ENCODE results near the gene PRKAR2B.
"Not testable (repeated sequence)": the region's sequence is repeated elsewhere in the genome, so short reads cannot be mapped to it uniquely, and the experiment has no call there.

PRKAR2B gene

DNA sequence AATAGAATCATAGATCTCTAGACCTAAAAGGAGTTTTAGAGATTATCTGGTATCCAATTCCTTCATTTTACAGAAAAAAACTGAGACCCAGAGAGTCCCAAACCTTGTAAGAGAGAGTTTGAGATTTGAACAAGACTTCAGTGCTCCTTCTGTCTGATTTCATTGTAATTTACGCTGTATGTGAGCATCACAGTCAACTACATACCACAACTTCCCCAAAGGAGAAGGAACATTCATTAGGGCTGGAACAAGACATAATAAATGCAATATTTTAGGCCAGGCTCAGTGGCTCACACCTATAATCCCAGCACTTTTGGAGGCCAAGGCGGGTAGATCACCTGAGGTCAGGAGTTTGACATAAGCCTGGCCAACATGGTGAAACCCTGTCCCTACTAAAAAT is 17.3 kb upstream of the PRKAR2B start:
- no peak for DNase-seq (ENCODE audit: low spot score)

DNA sequence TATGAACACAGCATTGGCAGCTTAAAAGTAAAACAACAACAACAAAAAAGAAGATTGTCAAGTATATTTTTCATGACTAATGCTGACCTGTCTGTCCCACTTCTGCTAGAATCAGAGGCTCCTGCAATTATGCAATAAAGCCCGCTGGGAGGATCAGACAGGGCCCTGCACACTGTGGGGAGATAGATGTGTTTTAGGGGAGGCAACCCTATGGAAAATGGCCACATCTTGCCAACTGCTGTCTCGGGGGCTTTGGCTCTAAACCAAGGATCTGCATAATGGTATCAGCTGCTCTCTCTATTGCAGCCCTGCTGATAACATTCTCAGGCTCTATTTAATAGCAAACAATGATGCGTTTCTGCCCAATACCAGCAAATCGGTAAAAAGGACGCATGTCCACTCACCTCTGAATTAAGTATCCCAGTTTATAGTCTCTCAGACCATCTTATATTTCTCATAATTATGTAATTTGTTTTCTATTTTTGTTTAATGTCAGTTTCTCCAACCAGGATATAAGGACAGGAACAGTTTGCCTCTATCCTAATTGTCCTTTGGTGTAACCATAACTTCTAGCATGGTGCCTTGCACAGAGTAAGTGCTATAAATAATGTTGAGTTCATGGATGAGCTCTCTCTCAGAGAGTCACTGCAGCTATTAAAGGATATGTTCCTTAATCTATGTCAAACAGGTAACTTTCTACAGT is 15.3 kb upstream of the PRKAR2B start:
- DNase-seq (ENCODE audit: low spot score) = no peak

DNA sequence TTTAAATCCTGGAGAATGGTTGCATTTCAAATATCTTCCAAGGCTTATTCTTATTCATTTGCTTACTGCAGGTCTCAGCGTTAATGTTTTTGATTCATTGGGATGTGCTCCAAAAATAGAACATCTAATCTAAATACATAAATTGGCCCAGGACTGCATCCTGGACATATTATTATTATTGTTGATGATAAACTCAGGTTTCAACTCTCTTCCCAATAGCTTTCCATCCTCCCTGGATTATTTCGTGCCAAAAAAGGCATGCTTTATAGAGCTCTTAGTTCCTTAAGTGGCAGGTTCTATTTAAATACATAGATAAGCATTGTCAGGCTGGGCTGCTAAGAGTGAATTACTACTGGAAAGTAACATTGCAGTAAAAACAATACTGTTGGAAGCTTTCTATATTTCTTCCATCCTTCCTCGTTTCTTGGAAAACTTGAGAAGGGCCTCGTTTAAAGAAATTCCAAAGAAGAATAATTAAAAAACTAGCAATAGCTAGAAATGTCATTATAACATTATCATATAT is 14.7 kb upstream of the PRKAR2B start:
- DNase-seq (ENCODE audit: low spot score) = no peak

DNA sequence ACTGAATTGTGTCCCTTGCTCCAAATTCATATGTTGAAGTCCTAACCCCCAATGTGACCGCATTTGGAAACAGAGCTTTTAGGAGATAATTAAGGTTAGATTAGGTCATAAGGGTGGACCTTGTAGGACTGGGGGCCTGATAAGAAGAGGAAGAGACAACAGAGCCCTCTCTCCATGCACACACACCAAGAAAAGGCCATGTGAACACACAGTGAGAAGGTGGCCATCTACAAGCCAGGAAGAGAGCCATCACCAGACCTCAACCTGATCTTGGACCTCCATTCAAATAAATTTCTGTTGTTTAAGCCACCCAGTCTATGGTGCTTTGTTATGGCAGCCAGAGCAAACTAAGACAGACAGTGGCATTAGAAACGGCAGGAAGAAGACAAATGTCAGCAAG is 12.5 kb upstream of the PRKAR2B start:
- no peak for DNase-seq (ENCODE audit: low spot score)

DNA sequence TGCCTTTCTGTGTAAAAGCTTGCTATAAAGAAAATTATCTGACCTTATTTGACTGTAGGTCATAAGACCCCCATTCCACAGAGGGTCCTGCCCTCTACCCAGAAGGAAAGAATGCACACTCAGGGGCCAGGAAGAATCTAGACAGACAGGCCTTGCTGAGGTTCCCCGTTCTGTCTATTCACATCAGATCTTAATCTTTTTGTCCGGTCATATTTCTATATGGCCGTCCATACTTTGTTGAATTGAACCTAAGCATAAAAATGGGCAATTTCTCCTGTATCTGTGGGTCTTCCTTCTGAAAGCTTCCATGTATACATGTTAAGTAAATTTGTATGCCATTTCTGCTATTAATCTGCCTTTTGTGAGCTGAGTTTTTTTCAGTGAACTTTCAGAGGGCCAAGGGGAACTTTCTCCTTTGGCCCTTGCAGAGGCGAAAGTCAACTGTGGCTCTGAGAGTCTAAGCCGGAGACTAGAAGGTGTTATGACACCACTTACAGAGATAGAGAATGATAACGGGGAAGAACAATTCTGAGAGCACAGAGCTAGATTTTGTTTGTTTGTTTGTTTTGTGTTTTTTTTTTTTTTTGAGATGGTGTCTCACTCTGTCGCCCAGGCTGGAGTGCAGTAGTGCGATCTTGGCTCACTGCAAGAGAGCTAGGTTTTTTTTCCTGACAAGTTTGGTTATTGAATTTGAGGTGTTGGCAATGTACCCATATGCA is 11.6 kb upstream of the PRKAR2B start:
- DNase-seq (ENCODE audit: low spot score) = no peak

DNA sequence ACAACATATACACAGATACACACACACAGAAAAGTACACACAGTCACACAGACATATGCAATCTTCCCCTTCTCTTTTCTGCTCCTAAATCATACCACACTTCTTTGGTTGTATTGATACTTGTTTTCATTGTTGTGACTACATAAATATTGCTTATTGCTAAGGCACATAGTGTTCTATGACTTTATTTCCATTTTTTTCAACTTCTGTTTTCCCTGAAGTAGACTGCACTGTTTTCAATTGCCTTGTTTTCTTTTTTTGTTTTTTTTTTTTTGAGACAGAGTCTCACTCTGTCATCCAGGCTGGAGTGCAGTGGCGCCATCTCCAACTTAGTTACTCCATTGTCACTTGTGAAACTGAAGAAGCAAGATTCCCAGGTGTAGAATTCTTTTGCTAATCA is 10.0 kb upstream of the PRKAR2B start:
- no peak for DNase-seq (ENCODE audit: low spot score)

DNA sequence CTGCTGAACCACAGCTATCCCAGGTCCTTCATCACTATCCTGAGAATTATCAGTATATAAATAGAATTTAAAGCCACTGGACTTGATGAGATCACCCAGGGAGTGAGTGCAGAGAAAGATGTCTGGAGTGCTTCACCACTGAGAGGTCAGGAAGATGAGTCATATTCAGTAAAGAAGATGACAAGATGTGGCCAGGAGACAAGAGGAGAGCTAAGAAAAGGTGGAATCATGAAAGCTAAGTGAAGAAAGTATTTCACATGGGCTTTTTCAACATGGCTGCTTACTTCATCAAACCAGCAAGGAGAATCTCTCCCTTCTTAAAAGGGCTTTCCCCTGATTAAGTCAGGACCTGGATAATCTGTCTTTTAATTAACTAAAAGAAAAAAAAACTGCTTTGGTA is 9.1 kb upstream of the PRKAR2B start:
- peak; percentile 73 for DNase-seq (ENCODE audit: low spot score)

DNA sequence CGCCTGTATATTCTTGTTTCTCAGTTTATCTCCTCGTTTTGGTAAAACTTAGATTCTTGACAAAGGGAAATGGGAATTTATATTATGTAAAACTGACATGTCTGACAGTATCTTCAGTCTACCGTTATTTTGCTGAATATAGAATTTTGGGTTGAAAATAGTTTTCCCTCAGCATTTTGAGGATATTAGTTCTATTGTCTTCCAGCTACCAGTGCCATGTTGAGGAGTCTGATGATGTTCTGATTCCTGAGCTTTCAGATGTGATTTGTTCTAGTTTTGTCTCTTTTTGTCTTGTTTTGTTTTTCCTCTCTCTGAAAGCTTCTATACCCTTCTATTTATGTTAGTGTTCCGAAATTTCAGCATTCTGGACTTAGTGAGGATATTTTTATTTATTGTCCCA is 8.0 kb upstream of the PRKAR2B start:
- DNase-seq (ENCODE audit: low spot score) = no peak

DNA sequence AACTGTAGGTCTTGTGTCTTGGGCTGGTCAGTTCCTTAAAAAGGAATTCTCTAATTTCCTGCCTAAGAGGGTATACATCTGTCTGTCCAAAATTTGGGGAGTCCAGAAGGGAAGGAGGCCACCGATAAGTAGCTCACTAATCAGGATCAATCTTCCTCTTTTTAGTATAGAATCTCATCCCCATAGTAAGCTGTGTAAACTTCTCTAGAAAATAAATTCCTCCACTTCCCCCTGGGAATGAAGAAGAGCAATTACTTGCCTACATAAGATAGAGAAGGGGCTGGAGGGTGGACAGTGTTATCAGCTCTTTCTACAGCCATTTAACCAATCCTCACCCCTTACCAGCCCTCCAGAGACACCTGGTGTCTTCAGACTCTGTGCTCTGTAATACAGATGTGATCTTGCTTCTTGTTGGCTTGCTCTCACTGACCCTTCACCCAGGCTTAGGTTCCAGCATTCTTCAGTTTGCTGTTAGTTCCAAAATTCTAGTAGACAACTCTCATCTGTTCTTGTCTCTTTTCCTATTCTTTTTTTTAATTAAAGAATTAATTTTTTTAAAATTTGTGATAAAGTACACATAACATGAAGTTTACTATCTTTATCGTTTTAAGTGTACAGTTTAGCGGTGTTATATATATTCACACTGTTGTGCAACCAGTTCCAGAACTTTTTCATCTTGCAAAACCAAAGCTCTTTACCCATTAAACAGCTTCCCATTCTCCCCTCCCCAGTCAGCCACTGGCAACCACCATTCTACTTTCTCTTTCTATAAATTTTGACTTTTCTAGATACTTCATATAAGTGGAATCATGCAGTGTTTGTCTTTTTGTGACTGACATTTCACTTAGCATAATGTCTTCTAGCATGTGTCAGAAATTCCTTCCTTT is 6.5 kb upstream of the PRKAR2B start:
- no peak for DNase-seq (ENCODE audit: low spot score)

DNA sequence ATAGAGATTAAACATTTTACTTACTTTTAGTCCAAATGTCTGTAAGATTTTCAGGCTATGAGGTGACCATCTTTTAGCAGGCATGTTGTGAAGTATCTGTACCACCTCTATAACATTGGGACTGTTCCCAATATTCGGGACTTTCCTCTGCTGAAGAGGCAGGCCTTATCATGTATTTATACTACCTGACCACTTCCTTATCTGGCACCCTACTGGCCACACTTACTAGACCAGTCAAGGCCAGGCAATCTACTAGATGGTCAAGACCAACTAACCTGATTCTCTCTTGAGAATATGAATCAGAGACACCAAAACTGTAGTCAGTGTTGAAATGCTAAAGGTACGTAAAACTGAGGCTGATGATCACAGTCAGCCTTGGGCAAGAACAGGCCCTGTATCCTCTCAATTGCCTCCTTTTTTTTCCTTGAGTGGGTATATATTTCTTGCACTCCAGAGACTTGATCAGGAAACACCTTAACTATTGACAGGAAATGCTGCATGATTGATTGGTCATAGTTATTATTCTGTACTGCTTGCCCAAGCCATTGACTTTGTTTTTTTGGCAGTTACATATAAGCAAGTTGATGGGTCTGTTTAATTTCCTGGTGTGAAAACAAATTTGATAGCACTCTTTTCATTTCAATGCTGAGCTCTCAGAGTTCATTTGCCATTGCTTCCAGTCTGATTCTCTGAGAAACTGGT is 5.2 kb upstream of the PRKAR2B start:
- DNase-seq (ENCODE audit: low spot score) = no peak

DNA sequence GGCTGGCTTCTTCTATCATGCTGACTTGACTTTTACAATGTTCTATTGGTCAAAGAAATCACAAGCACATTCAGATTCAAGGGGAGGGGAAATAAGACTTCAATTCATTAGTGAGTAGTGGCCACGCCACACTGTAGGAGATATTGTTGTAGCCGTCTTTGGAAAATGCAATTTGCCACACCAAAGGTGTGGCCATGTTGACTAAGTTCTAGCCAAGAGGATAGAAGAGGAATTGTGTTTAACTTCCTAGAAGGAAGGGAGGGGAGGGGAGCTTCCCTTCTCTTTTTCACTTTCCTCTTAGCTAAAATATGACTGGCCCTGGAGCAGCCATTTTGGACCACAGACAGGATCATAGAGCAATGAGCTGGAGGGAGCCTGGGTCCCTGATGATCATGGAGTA is 3.4 kb upstream of the PRKAR2B start:
- DNase-seq (ENCODE audit: low spot score) = no peak

DNA sequence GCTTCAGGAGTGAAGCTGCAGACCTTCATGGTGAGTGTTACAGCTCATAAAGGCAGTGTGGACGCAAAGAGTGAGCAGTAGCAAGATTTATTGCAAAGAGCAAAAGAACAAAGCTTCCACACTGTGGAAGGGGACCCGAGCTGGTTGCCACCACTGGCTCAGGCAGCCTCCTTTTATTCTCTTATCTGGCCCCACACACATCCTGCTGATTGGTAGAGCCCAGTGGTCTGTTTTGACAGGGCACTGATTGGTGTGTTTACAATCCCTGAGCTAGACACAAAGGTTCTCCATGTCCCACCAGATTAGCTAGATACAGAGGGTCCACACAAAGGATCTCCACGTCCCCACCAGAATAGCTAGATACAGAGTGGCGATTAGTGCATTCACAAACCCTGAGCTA is 2.7 kb upstream of the PRKAR2B start:
- not testable (repeated sequence) for DNase-seq (ENCODE audit: low spot score)

DNA sequence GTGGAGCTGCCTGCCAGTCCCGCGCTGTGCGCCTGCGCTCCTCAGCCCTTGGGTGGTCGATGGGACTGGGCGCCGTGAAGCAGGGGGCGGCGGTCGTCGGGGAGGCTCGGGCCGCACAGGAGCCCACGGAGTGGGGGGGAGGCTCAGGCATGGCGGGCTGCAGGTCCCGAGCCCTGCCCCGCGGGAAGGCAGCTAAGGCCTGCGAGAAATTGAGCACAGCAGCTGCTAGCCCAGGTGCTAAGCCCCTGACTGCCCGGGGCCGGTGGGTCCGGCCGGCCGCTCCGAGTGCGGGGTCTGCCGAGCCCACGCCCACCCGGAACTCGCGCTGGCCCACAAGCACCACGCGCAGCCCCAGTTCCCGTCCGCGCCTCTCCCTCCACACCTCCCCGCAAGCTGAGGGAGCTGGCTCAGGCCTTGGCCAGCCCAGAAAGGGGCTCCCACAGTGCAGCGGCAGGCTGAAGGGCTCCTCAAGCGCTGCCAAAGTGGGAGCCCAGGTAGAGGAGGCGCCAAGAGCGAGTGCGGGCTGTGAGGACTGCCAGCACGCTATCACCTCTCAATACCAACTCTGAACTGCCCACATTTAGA is 2.1 kb upstream of the PRKAR2B start:
- not testable (repeated sequence) for DNase-seq (ENCODE audit: low spot score)

DNA sequence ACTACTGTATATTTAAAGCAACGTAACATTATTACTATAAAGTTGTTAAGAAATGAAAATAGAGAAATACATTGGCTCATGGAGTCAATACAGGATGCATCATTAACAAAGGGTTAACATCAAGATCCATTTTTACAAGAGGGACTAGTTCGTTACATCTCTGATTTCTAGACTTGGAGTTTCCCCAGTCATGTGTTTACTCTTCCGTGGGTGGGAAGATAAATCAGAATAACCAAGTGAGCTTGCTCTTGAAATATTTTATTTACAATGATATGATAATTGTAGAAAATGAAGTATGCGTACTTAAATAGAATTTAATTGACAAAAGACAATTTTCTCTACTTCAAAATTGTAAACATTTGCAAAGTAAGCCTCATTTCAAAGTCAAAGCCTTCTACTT is 1.0 kb upstream of the PRKAR2B start:
- DNase-seq (ENCODE audit: low spot score) = no peak

DNA sequence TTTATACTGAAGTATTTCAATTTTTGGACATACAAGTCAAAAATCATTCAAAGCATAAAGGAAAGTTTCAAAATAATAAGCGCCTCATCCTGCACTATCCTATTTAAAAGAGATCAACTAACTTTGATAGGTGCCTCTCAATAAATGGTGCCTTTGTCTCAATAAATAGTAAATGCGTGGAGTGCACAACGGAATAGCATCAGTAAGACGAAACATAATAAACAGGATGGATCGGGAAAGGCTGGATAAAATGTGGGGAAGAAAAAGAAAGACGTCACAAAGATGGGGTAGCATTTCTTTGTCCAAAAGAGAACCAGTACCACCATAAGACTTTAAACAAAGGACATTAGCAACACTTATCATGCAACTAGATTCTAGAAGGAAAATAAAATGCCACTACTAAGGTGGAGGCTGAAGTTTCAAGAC is 571 bp upstream of the PRKAR2B start:
- DNase-seq (ENCODE audit: low spot score) = peak; percentile 45

DNA sequence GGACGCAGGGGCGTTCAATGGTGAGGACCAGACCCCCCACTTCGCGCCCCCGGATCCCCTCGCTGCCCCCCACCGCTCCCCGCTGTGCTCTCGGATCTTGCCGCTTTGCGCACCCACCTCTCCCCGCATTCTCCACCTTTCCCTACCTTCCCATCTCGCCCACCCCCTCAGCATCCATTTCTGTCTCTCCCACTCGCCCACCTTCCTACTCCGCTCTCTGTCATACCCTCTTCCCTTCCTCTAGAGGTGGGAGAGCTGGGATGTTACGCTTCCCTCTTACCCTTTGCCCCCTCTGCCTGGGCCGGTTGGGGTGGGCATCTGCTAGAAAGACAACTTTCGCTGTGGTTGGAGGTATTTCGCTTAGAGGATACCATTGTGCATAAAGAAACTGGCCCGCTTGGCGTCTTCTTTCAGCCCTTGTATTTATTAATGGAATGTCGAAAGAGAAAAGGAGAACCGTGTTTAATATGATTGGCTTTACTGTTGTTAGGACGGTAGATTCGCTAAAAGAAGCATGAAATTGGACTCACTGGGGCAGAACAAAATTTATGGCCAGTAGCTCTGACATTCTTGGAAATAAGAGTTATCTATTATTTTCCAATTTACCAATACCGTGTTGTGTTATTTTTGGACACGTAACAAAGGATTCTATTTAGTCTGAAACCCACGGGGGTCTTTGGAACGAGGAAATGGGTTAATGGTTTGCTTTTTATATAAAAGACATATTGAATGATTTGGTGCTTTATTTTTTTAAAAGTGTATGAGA is 873 bp downstream of the PRKAR2B start:
- DNase-seq (ENCODE audit: low spot score) = no peak

DNA sequence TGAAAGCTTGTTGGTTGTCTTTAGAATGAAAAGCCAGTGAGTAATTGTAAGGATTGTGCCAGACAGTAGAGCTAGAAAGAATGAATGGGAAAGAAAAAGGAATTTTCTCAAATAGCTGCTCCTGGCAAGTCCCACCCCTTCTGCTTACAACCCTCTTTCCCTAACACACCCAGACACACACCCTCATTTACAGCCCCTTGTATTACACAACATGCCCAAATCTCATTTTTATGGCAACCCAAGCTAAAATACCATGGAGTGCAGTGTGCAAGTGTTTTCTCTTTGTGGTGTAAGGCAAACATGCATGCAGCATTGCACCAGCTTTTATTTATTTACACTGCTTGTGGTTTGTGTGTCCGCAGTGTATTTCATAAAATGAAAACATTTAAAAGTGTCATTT is 1.5 kb downstream of the PRKAR2B start:
- DNase-seq (ENCODE audit: low spot score) = peak; percentile 29

DNA sequence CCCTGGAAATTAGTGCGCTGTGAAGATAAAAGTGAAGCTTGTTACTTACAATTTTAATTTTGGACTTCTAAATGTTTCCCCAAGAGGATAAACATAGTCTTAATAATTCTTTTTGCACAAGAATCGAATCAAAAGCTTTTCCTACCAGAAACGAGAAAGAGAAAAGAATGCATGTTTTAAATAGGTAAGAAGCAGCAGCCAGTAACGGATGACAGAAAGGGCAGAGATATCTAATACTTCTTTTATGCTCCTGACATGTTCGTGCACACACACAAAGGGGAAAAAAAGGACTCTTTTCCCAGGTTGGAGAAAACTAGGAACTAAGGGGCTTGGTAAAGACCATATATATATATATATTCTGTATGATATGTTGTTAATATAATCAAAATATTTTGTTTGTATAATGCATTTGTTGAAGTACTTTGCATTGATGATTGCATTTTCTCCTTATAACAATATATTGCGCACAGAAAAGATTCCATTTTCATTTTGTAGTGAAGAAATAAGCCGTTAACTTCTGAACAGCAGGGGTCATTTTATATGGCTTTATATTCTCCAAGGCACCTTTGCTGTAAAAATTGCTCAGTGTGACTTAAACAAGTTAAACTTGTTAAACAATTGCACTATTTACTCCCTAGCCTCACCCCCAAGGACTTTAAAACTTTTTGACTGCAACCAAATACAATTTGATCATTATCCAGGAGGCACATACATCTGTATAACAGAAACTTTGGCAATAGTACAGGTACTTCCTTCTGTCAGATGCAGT is 2.2 kb downstream of the PRKAR2B start:
- no peak for DNase-seq (ENCODE audit: low spot score)

DNA sequence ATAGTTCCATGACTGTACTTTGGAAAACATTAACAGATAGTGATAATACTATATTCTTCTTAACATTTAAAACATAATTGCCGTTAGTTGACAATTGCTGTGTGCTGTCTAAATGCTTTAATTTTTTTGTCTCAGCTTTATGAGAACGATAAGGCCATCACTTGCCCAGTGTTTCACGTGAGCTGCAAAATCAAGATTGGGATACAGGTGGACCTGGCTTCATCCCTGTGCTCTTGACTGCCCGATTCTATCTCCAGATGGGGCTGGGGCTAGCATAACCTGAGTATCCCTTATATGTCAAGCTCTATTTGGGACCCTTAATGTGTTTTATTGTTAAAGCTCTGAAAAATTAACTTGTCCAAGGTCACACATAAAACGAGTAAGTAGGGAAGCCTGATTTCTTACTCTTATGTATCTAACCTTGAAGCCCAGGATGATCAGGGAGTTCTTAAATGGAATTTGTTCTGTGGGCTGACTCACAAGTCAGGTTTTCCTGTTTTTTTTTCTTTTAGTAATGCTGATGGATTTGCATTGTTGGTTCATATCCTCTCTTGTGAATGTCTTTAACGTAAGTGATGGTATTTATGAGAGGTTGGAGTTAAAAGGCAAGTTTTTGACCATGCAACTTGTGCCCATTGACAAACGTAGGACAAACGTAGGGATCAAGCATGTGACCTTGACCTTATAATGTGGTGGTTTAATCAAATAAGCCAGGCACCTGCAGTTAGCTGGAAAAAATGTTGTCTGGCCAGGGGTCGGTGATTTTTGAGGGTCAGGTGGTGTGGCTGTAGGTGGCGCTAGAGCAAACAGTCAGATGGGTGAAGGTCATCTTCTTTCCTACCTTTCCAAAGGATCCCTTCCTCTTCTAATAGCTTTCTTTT is 3.6 kb downstream of the PRKAR2B start:
- no peak for DNase-seq (ENCODE audit: low spot score)

Data from COLO829 (cell line).